Naive thymus-derived CD4-positive, alpha-beta T cell (primary cell): ENCODE results near the gene AMIGO1. TPM values are rescaled to one million over a fixed set of nuclear protein-coding genes. Genes with fewer than 3 reads are reported as not detected.

Experiments used
- ATAC-seq: fragments of 150-1000 bp; cut with Tn5 transposase; 2 replicates; pipeline ENCODE4 v1.10.0; 2021; ENCODE audit warnings: mild to moderate bottlenecking, moderate library complexity
- CTCF ChIA-PET: fragments of 350-600 bp; sonication (Branson Sonifier 250); formaldehyde crosslinking; loops from one replicate; lab custom pipeline; 2021; ENCODE audit warnings: antibody characterized with exemption; lab: Charles Lee
- POLR2A ChIA-PET: fragments of 350-600 bp; sonication (Branson Sonifier 250); formaldehyde crosslinking; loops from one replicate; lab custom pipeline; 2021; ENCODE audit warnings: antibody characterized with exemption, inconsistent platforms; lab: Charles Lee
- DNase-seq, 9 donors: peaks; one replicate each; pipeline versions ENCODE4 v3.0.0 to v3.0.0-alpha.2; 2020 to 2022; ENCODE audit warnings: mixed read lengths in 1 of 9
- H3K27ac ChIP-seq: one replicate; pipeline ENCODE4 v1.7.0; 2013; ENCODE audit warnings: mild to moderate bottlenecking, low read depth, low read length, moderate library complexity
- H3K27me3 ChIP-seq, 2 donors: one replicate each; pipeline ENCODE4 v1.7.0; 2013; ENCODE audit warnings: low read length in 2 of 2, mild to moderate bottlenecking in 2 of 2, moderate library complexity in 2 of 2; ENCODE audit not compliant: control insufficient read depth in 2 of 2, insufficient read depth in 2 of 2
- H3K36me3 ChIP-seq, 3 experiments: 1 replicate in 2 of 3; 2 replicates in 1 of 3; pipeline ENCODE4 v1.7.0; 2013; ENCODE audit warnings: low read length in 3 of 3, mild to moderate bottlenecking in 3 of 3, moderate library complexity in 1 of 3; ENCODE audit not compliant: insufficient read depth in 3 of 3, control insufficient read depth in 2 of 3
- H3K4me1 ChIP-seq, 2 donors: one replicate each; pipeline ENCODE4 v1.7.0; 2013; ENCODE audit warnings: low read length in 2 of 2, mild to moderate bottlenecking in 2 of 2, moderate library complexity in 1 of 2; ENCODE audit not compliant: control insufficient read depth in 2 of 2, insufficient read depth in 2 of 2
- H3K4me3 ChIP-seq: 2 replicates; pipeline ENCODE4 v1.7.0; 2013; ENCODE audit warnings: mild to moderate bottlenecking, low read length
- H3K9me3 ChIP-seq, 3 experiments: 1 replicate in 2 of 3; 2 replicates in 1 of 3; pipeline ENCODE4 v1.7.0; 2013; ENCODE audit warnings: low read length in 3 of 3; ENCODE audit not compliant: control insufficient read depth in 2 of 3
- H3K27ac Mint-ChIP-seq, 9 donors: one replicate each; pipeline ENCODE4 v1.8.0; 2020 to 2022; ENCODE audit warnings: mixed read lengths in 9 of 9, mild to moderate bottlenecking in 8 of 9, moderate library complexity in 5 of 9, inconsistent platforms in 2 of 9
- H3K27me3 Mint-ChIP-seq, 5 donors: one replicate each; pipeline ENCODE4 v1.8.0; 2021 to 2022; ENCODE audit warnings: mixed read lengths in 5 of 5, mild to moderate bottlenecking in 1 of 5
- H3K36me3 Mint-ChIP-seq, 5 donors: one replicate each; pipeline ENCODE4 v1.8.0; 2020 to 2022; ENCODE audit warnings: mixed read lengths in 5 of 5, mild to moderate bottlenecking in 3 of 5, inconsistent platforms in 1 of 5
- H3K4me1 Mint-ChIP-seq, 7 donors: one replicate each; pipeline ENCODE4 v1.8.0; 2020 to 2022; ENCODE audit warnings: mixed read lengths in 7 of 7, mild to moderate bottlenecking in 3 of 7, inconsistent platforms in 1 of 7
- H3K4me3 Mint-ChIP-seq, 10 donors: one replicate each; pipeline ENCODE4 v1.8.0; 2020 to 2022; ENCODE audit warnings: mild to moderate bottlenecking in 10 of 10, mixed read lengths in 10 of 10, moderate library complexity in 6 of 10, inconsistent platforms in 2 of 10
- H3K9me3 Mint-ChIP-seq, 11 donors: one replicate each; pipeline ENCODE4 v1.8.0; 2020 to 2022; ENCODE audit warnings: mixed read lengths in 11 of 11, mild to moderate bottlenecking in 4 of 11, inconsistent platforms in 1 of 11, moderate library complexity in 1 of 11
- intact Hi-C, 2 donors: fragments of 100-400 bp; cut with micrococcal nuclease; formaldehyde crosslinking; loops; one replicate each; pipeline ENCODE4 v1.15.1; 2023
- polyA plus RNA-seq, 2 donors: library from polyadenylated mRNA; unstranded; fragments of 300-500 nt; fragmentation: Illumina TruSeq; gene quantifications; one replicate each; pipeline ENCODE4 v1.2.3, GENCODE V29; 2021
- total RNA-seq, 6 experiments: library from RNA in 5 of 6; stranded (reverse) in 5 of 6; gene quantifications; 1 replicate in 5 of 6; 2 replicates in 1 of 6; pipeline ENCODE4 v1.2.3 and lab custom pipeline; 2021 to 2026

The AMIGO1 gene
- total and polyA plus RNA-seq, 7 experiments from 2014 or later, result 2.9 to 42.2 (median 17.7) TPM

- ATAC-seq (no peak), DNase-seq (no peak)
- no peak overlapping the region for H3K4me3 ChIP-seq
- Mint-ChIP-seq H3K9me3 (no peaks in the 10 kb centered on the region), H3K27me3 (peaks cover 0 to 2% (median 0%) of the 10 kb centered on the region in 5 donors), H3K4me3 (no peak overlapping the region), H3K36me3 (peaks cover 0 to 20% (median 5%) of the 10 kb centered on the region in 5 donors), H3K4me1 (peaks cover 18 to 37% (median 30%) of the 10 kb centered on the region in 7 donors), H3K27ac (no peak overlapping the region)
- POLR2A ChIA-PET, result interaction anchor here (2.0 to 27.0 kb wide), 3 partner anchors 18 to 53 kb away, joined by 6 to 478 read pairs (median 18); partner anchors contain the start of genes AMIGO1 and CYB561D1
- peaks cover 9 to 19% of the 10 kb centered on the region in 2 donors for H3K4me1 ChIP-seq
- intact Hi-C loops, result loop anchor here (10.0 kb wide), 2 partner anchors 717 to 743 kb away; partner anchors contain the start of gene STXBP3 (in 1 of the 2)
- peaks cover 0 to 43% (median 0%) of the 10 kb centered on the region in 3 experiments for H3K36me3 ChIP-seq
- H3K27me3 ChIP-seq, result no peaks in the 10 kb centered on the region
- no peaks in the 10 kb centered on the region for H3K9me3 ChIP-seq
- CTCF ChIA-PET, result interaction anchor here (21.7 to 32.6 kb wide), 2 partner anchors 20 to 48 kb away, joined by 417 to 1240 read pairs; partner anchors contain the start of genes AMIGO1 and GPR61
- no peak overlapping the region for H3K27ac ChIP-seq
Observed at GRCh38 chr1:109488201-109488600, 21.3 kb downstream of the AMIGO1 start.

DNA sequence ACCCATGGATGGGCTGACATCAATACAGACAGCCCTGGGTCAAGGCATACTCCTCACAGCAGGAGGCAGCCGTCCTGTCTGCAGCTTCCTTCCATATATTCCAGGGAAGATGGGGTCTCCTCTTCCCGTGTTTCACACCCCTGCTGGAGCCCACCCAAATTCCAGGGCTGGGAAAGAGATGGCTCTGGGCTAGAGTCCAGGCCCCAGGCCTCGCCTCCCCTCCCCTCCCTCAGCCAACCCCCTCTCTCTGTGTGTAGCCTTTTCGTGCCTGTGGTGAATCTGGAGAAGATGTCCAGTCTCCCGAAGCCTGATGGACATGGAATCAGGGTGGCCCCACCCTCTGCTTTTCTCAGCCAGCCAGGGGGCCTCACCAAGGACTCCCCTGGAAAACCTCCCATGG lies 22.3 kb downstream of the AMIGO1 start:
- intact Hi-C loops, result loop anchor here (10.0 kb wide), 2 partner anchors 718 to 742 kb away; partner anchors contain the start of gene STXBP3 (in 1 of the 2)
- H3K4me3 Mint-ChIP-seq, result no peak overlapping the region
- POLR2A ChIA-PET, result interaction anchor here (3.3 to 27.0 kb wide), 2 partner anchors 19 to 44 kb away, joined by 18 to 478 read pairs; partner anchors contain the start of genes AMIGO1 and CYB561D1

GRCh38 chr1:109485001-109485400 lies 24.5 kb downstream of the AMIGO1 start:
- ChIA-PET CTCF (interaction anchor here (1.9 to 32.6 kb wide), 4 partner anchors 8 to 64 kb away, joined by 4 to 1240 read pairs (median 218); partner anchors contain the start of genes AMIGO1, CYB561D1 and GPR61), POLR2A (interaction anchor here (0.6 to 27.0 kb wide), 6 partner anchors 21 to 385 kb away, joined by 3 to 478 read pairs (median 10); partner anchors contain the start of genes AMIGO1, CYB561D1, GNAI3 and PSMA5)
- Mint-ChIP-seq H3K4me1 (peaks cover 22 to 44% (median 33%) of the 10 kb centered on the region in 7 donors), H3K27me3 (peaks cover 0 to 14% (median 0%) of the 10 kb centered on the region in 5 donors), H3K4me3 (peak overlapping the region; percentile 93 to 99 (median 96)), H3K9me3 (no peaks in the 10 kb centered on the region), H3K27ac (peak overlapping the region in 8 of 9 donors; percentile 64 to 91 (median 88)), H3K36me3 (peaks cover 0 to 15% (median 3%) of the 10 kb centered on the region in 5 donors)
- intact Hi-C loops, result loop anchor here (2.0 to 10.0 kb wide), 3 partner anchors 136 to 740 kb away; partner anchors contain the start of gene STXBP3 (in 1 of the 2)
- no peaks in the 10 kb centered on the region for H3K27me3 ChIP-seq
- no peak for ATAC-seq
- no peaks in the 10 kb centered on the region for H3K9me3 ChIP-seq
- DNase-seq, result no peak
- H3K27ac ChIP-seq, result no peak overlapping the region
- no peak overlapping the region for H3K4me3 ChIP-seq
- H3K36me3 ChIP-seq, result peaks cover 0 to 38% (median 0%) of the 10 kb centered on the region in 3 experiments
- H3K4me1 ChIP-seq, result peaks cover 9 to 14% of the 10 kb centered on the region in 2 donors

More for the DNA sequence above, 22.3 kb downstream of the AMIGO1 start:
- Histone ChIP-seq H3K4me1 (peaks cover 9 to 22% of the 10 kb centered on the region in 2 donors), H3K27me3 (no peaks in the 10 kb centered on the region), H3K9me3 (no peaks in the 10 kb centered on the region), H3K27ac (no peak overlapping the region), H3K36me3 (peaks cover 0 to 43% (median 0%) of the 10 kb centered on the region in 3 experiments), H3K4me3 (no peak overlapping the region)
- Mint-ChIP-seq H3K9me3 (no peaks in the 10 kb centered on the region), H3K27me3 (peaks cover 0 to 2% (median 0%) of the 10 kb centered on the region in 5 donors), H3K36me3 (peaks cover 0 to 20% (median 5%) of the 10 kb centered on the region in 5 donors), H3K4me1 (peaks cover 20 to 47% (median 37%) of the 10 kb centered on the region in 7 donors), H3K27ac (no peak overlapping the region)
- DNase-seq (no peak), ATAC-seq (no peak)
- CTCF ChIA-PET, result interaction anchor here (21.7 to 32.6 kb wide), 2 partner anchors 21 to 49 kb away, joined by 417 to 1240 read pairs; partner anchors contain the start of genes AMIGO1 and GPR61

- POLR2A ChIA-PET, result interaction anchor here (0.6 to 27.0 kb wide), 12 partner anchors 22 to 725 kb away, joined by 3 to 478 read pairs (median 4); partner anchors contain the start of genes AMIGO1, CYB561D1, GNAI3 and KCNC4
- Histone ChIP-seq H3K4me1 (peaks cover 9 to 14% of the 10 kb centered on the region in 2 donors), H3K4me3 (peak overlapping the region; percentile 98), H3K9me3 (no peaks in the 10 kb centered on the region), H3K36me3 (peaks cover 0 to 34% (median 0%) of the 10 kb centered on the region in 3 experiments), H3K27ac (peak overlapping the region; percentile 88), H3K27me3 (no peaks in the 10 kb centered on the region)
- DNase-seq (no peak), ATAC-seq (no peak)
- Mint-ChIP-seq H3K9me3 (no peaks in the 10 kb centered on the region), H3K36me3 (peaks cover 0 to 15% (median 3%) of the 10 kb centered on the region in 5 donors), H3K4me3 (peak overlapping the region; percentile 93 to 99 (median 96)), H3K27ac (peak overlapping the region; percentile 83 to 92 (median 90)), H3K27me3 (peaks cover 0 to 18% (median 0%) of the 10 kb centered on the region in 5 donors), H3K4me1 (peaks cover 23 to 44% (median 33%) of the 10 kb centered on the region in 7 donors)
- intact Hi-C loops, result loop anchor here (1.0 to 10.0 kb wide), 7 partner anchors 136 to 740 kb away; partner anchors contain the start of genes CELSR2 (in 1 of the 2), SARS1 (in 1 of the 2), STXBP3 (in 1 of the 2) and TMEM167B (in 1 of the 2)
- CTCF ChIA-PET, result interaction anchor here (1.0 to 32.6 kb wide), 4 partner anchors 9 to 550 kb away, joined by 3 to 1240 read pairs (median 218); partner anchors contain the start of genes AMIGO1, CYB561D1, GPR61 and STRIP1
Observed at GRCh38 chr1:109484519-109484975, 25.0 kb downstream of the AMIGO1 start.

- Histone ChIP-seq H3K36me3 (peaks cover 0 to 27% (median 0%) of the 10 kb centered on the region in 3 experiments), H3K27ac (peak within 1 kb of the TSS; percentile 88), H3K27me3 (no peaks in the 10 kb centered on the region), H3K4me1 (peaks cover 9 to 14% of the 10 kb centered on the region in 2 donors), H3K4me3 (peak within 1 kb of the TSS; percentile 98), H3K9me3 (no peaks in the 10 kb centered on the region)
- peak; percentile 91 for ATAC-seq
- peak; percentile 89 to 95 (median 93) for DNase-seq
- intact Hi-C loops, result loop anchor here (1.0 to 10.0 kb wide), 22 partner anchors 10 to 854 kb away; partner anchors contain the start of genes AHCYL1 (in 2 of the 2), CELSR2 (in 2 of the 2), CYB561D1 (in 2 of the 2) and PSMA5 (in 2 of the 2)
- Mint-ChIP-seq H3K27me3 (peaks cover 0 to 23% (median under 1%) of the 10 kb centered on the region in 5 donors), H3K36me3 (peaks cover 0 to 14% (median 3%) of the 10 kb centered on the region in 5 donors), H3K27ac (peak within 1 kb of the TSS; percentile 83 to 97 (median 92)), H3K9me3 (no peaks in the 10 kb centered on the region), H3K4me1 (peaks cover 27 to 44% (median 35%) of the 10 kb centered on the region in 7 donors), H3K4me3 (peak within 1 kb of the TSS; percentile 93 to 99 (median 96))
- CTCF ChIA-PET, result interaction anchor here (0.5 to 32.6 kb wide), 7 partner anchors 10 to 765 kb away, joined by 3 to 1240 read pairs (median 3); partner anchors contain the start of genes AHCYL1, AMIGO1, CYB561D1 and GPR61
- POLR2A ChIA-PET, result interaction anchor here (0.6 to 27.0 kb wide), 13 partner anchors 22 to 726 kb away, joined by 3 to 478 read pairs (median 4); partner anchors contain the start of genes AMIGO1, CYB561D1, GNAI3 and KCNC4
Observed at GRCh38 chr1:109483672-109484518, 25.6 kb downstream of the AMIGO1 start, which contains the start of gene ATXN7L2. Gene ATXN7L2 (plus strand): TSS chr1:109483905. CDS start chr1:109483954, 49 bp downstream.
